Hematopoietic multipotent progenitor cell (in vitro differentiated cells): ENCODE data around the gene POLR2E. TPM values are rescaled to one million over a fixed set of nuclear protein-coding genes. Genes with fewer than 3 reads are reported as not detected.

Experiments used
- total RNA-seq: library from RNA; depleted of rRNA; stranded (reverse); fragments of >200 nt; gene quantifications from one replicate; pipeline ENCODE4 v1.2.3, GENCODE V29; 2012

Gene POLR2E
- total RNA-seq, 1 donor = 107 TPM

Other genes starting within 250 kb of the POLR2E start
- 11.0 TPM for gene ELANE, start 243.1 kb downstream of the POLR2E start, total RNA-seq
- gene CFD, start 235.7 kb downstream of the POLR2E start, total RNA-seq = 9.4 TPM
- gene MED16, start 202.2 kb downstream of the POLR2E start, total RNA-seq = 78.4 TPM
- not detected for gene RNU6-9, start 201.9 kb downstream of the POLR2E start, total RNA-seq
- 122 TPM for gene R3HDM4, start 182.2 kb downstream of the POLR2E start, total RNA-seq
- 1.3 TPM for gene KISS1R, start 178.0 kb downstream of the POLR2E start, total RNA-seq
- gene ARID3A, start 169.3 kb downstream of the POLR2E start, total RNA-seq = 37.2 TPM
- 100 TPM for gene WDR18, start 111.0 kb downstream of the POLR2E start, total RNA-seq
- 0.81 TPM for gene GRIN3B, start 95.0 kb downstream of the POLR2E start, total RNA-seq
- gene TMEM259, start 74.3 kb downstream of the POLR2E start, total RNA-seq = 148 TPM
- gene RNU6-2, start 73.9 kb downstream of the POLR2E start, total RNA-seq = not detected
- 236 TPM for gene CNN2, start 68.8 kb downstream of the POLR2E start, total RNA-seq
- 42.5 TPM for gene ABCA7, start 55.3 kb downstream of the POLR2E start, total RNA-seq
- 217 TPM for gene ARHGAP45, start 28.2 kb downstream of the POLR2E start, total RNA-seq
- 316 TPM for gene GPX4, start 8.6 kb upstream of the POLR2E start, total RNA-seq
- 60.3 TPM for gene SBNO2, start 78.9 kb upstream of the POLR2E start, total RNA-seq
- gene STK11, start 110.4 kb upstream of the POLR2E start, total RNA-seq = 104 TPM
- gene CBARP, start 142.6 kb upstream of the POLR2E start, total RNA-seq = 0.27 TPM
- 52.2 TPM for gene ATP5F1D, start 146.4 kb upstream of the POLR2E start, total RNA-seq
- gene MIDN, start 153.2 kb upstream of the POLR2E start, total RNA-seq = 64.9 TPM
- gene CIRBP, start 174.0 kb upstream of the POLR2E start, total RNA-seq = 220 TPM
- gene FAM174C, start 180.2 kb upstream of the POLR2E start, total RNA-seq = 30.7 TPM
- gene EFNA2, start 190.5 kb upstream of the POLR2E start, total RNA-seq = not detected